ENCODE results near the gene CDC20B. TPM values are rescaled to one million over a fixed set of nuclear protein-coding genes. Genes with fewer than 3 reads are reported as not detected.

Gene CDC20B
- total RNA-seq, 2 experiments from 2014 or later = 0.08 to 0.21 TPM

GRCh38 chr5:55064523-55064922 lies 108.5 kb downstream of the CDC20B start:
- POLR2A ChIA-PET = no interaction called here
- CTCF ChIA-PET = no interaction called here

- CTCF ChIA-PET = no interaction called here
Observed at GRCh38 chr5:55063899-55064298, 109.1 kb downstream of the CDC20B start.

GRCh38 chr5:55063220-55063863 lies 109.6 kb downstream of the CDC20B start:
- CTCF ChIA-PET = interaction anchor here (0.8 kb wide), 1 partner anchor 71 kb away, joined by 3 read pairs; no protein-coding TSS in a partner anchor
- POLR2A ChIA-PET = interaction anchor here (0.5 kb wide), 1 partner anchor 236 kb away, joined by 5 read pairs; no protein-coding TSS in a partner anchor

More at GRCh38 chr5:55063899-55064298, 109.1 kb downstream of the CDC20B start:
- POLR2A ChIA-PET = no interaction called here

Other genes with a start within 250 kb of the CDC20B start
- gene ESM1, start 187.6 kb downstream of the CDC20B start, total RNA-seq = not detected
- 1 to 10 TPM in 1 of 2 experiments, under 1 TPM in 1; 0.94 to 1.4 TPM for gene GZMK, start 148.9 kb downstream of the CDC20B start, total RNA-seq
- 10 to 100 TPM; 18.3 TPM for gene GZMA, start 70.5 kb downstream of the CDC20B start, total RNA-seq
- gene GPX8, start 13.0 kb downstream of the CDC20B start, total RNA-seq = not detected
- gene MCIDAS, start 54.1 kb upstream of the CDC20B start, total RNA-seq = under 1 TPM; 0.08 to 0.11 TPM
- gene CCNO, start 60.4 kb upstream of the CDC20B start, total RNA-seq = under 1 TPM; 0.13 to 0.19 TPM
- 10 to 100 TPM; 18.7 to 19.6 TPM for gene DHX29, start 134.5 kb upstream of the CDC20B start, total RNA-seq
- gene MTREX, start 134.8 kb upstream of the CDC20B start, total RNA-seq = 100 to 1,000 TPM; 108 to 118 TPM